HG03354 (cell line): ENCODE measurements around the gene RCAN2.
A peak's percentile ranks its signal among the peaks of the same experiment; 100 is the strongest.
"Not testable (repeated sequence)": the region's sequence is repeated elsewhere in the genome, so short reads cannot be mapped to it uniquely, and the experiment has no call there.

ENCODE experiments used
- ATAC-seq: cut with Tn5 transposase; IDR thresholded peaks from one replicate; pipeline ENCODE4 v1.9.1; 2021; ENCODE audit warnings: mild to moderate bottlenecking; ENCODE audit not compliant: unreplicated experiment, poor library complexity, severe bottlenecking

Gene RCAN2

DNA sequence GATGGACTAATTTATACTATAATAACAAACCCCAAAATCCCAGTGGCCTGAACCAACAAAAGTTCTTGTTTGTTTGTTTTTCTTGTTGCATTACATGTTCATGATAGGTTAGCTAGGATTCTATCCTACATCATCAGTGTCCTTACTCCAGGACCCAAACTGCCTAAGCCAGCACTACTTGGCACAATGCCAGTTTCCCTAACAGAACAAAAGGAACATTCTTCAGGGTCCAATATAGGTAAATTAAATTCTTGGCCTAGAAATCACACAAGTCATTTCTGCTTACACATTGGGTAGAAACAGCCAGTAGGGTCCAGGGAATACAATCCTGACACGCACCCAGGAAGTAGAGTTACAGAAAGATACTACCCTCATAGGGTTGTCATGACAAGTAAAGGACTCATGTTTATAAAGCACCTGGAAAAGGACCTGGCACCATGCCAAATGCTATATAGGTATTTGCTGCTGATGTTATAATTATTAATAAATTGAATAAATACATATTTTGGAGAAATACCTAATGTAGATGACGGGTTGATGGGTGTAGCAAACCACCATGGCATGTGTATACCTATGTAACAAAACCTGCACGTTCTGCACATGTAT is 38.8 kb downstream of the RCAN2 start:
- no peak for ATAC-seq

DNA sequence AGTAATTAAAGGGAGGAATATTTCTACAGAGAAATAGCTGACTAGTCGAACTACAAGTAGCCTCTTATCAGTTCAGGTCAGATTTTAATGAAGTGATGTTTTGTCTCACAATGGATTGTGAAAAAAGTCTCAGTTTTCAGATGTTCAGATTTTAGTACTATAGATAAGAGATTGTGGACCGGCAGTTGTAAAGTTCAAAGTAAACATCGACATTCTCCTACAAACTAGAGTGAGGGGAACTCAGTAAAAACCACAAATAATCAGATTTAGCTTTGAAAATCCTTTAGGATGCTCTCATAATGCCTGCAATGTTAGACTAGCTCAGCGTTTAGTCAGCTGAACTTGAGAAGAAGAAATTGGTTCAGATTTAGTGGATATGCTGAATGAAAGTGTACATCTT is 39.9 kb downstream of the RCAN2 start:
- no peak for ATAC-seq

DNA sequence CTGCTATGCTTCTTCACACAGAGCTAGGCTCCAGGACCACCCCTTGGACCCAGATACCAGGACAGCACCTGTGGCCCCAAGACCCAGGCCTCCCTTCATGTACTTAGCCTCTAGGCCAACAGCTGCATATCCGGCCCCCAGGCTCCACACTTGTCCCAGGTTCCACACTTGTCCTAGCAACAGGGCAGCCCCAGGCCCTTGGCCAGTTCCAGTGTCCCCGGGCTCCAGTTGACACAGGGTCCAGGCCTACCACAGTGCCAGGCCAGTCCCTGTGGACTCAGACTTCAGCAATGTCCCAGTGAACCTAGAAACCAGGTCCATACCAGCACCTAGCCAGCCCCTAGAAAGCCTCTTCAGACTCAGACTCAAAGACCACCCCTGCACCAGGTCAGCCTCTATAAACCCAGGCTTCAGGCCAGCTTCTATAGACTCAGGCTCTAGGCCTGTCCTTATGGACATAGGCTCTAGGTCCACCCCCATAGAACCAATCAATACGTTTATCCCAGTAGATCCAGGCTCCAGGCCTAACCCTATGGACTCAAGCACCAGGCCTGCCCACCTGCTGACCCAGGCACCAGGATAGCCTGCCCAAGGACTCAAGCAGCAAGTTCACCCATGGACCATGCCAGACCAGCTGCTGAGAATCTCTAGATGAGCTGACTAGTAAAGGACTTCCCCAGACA is 46.3 kb downstream of the RCAN2 start:
- ATAC-seq: no peak

DNA sequence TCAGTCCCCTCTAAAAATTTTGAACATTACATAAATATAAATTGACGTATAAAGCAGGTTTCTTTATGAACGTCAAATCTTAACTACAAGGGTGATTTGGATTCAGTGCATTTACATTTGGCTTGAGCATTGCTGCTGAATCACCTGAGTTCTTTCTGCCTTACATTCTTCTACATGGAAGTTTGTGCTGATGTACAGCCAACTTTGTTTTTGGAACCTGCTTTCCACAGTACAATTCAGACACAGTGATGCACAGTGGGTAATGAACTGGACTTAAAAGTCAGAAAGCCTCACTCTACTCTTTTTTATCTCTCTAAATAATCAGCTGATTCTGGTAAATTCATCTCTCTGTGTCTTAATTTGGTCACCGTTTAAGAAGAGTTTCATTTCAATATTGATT is 47.6 kb downstream of the RCAN2 start:
- ATAC-seq: no peak

DNA sequence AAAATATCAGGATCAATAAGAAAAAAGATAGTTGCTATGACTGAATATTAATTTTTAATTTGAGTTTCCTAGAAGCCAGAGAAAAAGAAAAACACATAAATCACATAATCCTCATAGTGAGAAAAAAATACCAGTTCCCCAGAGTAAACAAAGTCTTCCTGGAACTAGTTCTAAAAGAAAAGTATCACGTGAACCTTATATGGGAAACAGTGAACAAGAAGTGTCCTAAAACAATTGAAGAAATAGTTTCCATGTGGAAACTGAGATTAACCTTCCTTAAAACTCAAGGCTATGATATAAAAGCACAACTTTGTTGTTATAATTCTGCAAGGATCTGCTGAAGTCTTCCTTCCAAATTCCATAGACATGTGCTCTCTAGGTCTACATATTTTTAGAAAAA is 50.6 kb downstream of the RCAN2 start:
- ATAC-seq: no peak

DNA sequence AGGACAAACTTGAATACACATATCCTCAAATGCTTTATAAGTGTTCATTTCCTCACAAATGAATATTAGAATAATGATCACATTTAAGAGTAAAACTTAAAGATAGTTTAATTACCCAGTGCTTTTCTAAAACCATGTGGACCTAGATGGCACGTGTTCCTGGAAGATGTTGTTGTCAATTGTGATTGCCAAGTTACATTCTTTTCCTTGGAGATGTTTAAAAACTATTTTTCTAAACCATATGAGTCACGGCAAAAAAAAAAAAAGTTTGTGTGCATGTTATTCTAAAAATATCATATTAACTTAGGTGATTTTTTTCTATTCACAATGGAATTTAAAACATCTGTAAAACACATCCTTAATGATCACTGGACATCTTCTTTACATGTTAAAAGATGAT is 51.1 kb downstream of the RCAN2 start:
- ATAC-seq: no peak

DNA sequence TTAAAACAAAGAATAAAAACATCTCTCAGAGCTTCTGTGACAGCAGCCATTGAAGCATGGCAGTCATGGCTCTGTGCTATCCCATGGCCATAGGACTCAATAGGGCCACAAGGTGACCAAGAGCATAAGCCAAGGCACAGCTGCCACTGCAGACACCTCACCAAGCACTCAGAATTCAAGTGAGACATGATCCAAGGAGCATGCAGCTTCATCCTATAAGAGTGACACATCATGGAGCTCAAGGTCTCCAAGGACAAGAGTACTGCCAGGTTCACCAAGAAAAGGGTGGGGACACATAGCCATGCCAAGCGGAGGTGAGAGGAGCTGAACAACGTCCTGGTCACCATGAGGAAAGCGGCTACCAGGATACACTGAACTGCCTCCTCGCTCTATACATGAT is 53.0 kb downstream of the RCAN2 start:
- no peak for ATAC-seq

DNA sequence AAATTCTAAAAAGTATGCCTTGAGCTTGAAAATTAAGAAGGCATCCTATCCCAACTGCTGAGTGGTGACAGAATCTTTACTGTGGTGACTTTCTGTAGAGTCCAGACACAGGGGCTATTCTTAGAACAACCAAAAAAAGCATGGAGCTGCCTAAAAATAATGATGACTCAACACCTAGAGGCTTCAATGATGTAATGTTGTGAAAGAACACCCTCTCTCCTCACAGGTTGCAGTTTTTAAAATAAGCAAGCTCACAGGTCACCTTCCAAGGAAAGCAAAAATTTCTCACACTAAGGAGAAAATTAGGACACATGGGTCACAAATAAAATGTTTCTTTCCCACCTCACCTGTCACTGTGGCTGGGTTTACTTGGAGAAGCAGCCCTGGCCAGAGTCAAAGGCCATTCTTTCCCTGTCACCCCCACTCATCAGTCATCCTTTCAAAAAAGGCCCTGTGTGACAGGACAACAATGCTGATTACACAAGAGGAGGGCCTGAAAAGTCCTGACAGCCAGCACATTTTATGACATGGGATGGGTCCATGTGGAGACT is 53.5 kb downstream of the RCAN2 start:
- ATAC-seq: no peak

DNA sequence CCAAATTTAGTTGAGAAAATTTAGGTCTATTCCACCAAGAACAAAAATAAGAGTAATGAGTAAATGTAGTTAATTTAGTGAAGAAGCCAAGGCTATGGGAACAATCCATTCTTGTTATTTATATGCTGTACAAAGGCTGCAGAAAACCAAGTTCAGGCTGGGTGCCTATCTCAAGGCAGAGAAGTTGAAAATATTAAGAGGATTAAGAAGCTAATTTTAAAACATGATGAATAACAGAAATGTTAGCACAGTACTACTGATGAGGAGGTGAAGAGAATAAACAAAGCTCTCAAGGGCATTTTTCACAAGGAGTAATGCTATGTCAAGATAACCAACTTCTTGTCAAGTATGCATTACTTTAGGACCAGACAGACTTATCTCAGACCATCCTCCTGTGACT is 68.6 kb downstream of the RCAN2 start:
- no peak for ATAC-seq

DNA sequence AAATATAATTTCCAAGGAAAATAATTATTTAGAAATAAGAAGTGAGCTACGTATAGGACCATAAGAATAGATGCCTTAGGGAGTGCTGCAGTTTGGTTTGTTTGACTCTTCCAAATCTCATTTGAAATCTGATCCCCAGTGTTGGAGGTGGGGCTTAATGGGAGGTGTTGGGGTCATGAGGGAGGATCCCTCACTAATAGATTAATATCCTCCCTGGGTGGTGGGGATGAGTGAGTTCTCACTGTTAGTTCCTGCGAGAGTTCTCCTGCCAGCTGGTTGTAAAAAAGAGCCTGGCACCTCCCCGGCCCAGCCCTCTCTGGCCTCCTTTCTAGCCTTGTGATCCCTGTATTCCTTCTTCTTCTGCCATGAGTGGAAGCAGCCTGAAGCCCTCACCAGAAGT is 69.3 kb downstream of the RCAN2 start:
- ATAC-seq: no peak

DNA sequence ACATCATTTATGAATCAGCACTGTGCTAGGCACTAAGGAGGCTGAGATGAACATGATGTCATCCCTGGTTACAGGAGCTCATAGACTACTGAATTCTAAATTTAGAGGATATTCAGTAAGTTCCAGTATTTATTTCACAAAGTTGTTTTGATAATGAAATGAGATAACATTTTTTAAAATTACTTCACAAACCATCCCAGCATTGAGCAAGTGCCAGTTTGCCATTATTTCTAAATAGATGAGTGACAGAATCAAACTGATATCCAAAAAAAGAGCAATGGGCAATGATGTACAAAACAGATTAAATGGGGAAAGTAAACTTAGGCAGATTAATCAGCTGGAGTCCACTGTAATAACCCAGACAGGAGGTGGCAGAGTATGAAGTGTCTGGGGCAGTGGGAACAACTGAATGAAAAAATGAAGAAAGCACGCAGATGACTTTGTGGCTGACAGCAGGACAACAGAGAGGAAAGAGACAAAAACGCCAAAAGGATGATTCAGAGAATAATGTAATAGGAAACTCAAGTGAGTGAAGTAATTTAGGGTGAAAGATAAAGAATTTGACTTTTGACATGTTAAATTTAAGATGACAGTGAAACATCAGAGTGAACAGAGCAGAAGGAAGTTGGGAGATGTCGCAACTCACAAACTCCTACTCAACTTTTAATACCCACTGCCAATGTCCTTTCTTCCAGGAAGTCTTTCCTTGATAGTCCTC is 70.2 kb downstream of the RCAN2 start:
- ATAC-seq: no peak

DNA sequence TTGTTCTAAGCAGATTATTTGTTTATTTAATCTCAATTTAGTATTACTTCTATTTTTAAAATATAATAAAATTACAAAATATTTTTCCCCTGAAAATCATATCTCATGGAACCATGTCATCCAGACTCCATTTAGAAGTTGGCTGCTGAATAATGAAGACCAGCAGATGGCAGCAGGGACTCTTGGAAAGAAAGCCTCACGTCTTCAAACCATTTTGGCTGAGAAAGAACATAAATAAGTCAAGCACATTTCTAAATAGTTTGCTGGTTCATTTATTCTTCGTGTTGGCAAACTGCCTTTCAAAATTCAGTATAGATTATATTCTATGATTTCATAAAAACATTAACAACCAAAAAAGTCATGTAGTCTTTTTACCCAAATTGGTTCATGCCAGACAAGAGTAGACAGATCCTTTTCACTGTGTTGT is 71.7 kb downstream of the RCAN2 start:
- ATAC-seq: peak; percentile 50

DNA sequence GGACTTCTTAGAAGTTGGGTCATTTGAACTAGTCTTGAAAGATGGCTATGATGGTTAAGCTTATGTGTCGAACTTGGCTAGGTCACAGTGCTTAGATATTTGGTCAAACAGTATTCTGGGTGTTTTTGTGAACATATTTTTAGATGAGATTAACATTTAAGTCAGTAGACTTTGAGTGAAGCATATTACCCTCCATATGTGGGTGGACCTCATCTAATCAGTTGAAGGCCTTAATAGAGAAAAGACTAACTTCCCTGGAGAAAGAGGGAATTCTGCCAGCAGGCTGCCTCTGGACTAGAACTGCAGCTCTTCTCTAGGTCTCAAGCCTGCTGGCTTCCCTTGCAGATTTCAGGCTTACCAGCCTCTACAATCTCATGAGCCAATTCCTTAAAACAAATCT is 76.9 kb downstream of the RCAN2 start:
- ATAC-seq: no peak

DNA sequence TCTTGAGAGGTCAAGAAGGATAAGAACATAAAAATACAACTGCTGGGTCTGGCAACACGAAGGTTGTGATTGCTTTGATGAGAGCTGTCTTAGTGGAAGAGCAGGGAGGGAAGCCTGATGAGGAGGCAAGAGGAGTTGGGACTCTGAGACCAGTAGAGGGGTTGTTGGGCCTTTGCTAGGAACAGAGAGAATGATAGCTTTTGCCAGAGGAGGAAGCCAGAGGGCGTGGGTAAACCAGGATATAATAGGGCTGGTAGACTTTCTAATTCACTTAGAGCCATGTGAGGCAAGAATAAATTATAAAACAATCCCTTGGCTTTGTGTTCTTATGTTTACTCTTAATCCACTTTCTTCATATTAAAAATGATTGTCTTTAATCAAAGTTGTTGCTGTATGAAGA is 78.6 kb downstream of the RCAN2 start:
- no peak for ATAC-seq

DNA sequence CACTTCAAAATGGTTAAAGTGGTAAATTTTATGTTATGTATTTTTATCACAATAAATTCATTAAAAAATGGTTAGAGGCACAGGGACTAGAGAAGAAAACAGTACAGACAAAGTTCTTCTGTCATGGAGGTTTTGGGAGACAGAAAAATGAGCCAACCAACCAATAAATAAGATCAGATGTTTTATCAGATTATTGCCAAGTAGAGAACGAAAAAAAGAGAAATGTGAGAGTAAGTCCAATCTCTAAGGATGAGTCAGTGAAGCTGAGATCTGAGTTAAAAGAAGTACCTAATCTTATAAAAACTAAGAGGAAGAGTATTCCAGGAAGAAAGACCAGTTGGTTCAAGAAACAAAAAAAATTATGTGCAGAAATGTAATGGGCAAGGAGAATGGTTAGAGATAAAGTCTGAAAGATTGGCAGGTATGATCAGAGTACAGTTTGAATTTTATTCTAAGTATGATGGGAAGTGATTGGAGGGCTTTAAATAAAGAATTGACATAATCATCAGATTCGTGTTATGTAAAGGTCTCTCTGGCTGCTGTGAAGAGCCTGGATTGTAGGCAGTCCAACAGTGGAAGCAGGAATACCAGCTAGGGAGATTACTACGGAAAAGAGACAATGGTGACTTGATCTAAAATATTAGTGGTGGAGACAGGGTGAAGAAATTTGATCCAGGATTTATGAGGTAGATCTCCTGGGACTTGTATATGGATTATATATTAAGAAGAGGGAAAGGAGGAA is 79.6 kb downstream of the RCAN2 start:
- ATAC-seq: no peak

DNA sequence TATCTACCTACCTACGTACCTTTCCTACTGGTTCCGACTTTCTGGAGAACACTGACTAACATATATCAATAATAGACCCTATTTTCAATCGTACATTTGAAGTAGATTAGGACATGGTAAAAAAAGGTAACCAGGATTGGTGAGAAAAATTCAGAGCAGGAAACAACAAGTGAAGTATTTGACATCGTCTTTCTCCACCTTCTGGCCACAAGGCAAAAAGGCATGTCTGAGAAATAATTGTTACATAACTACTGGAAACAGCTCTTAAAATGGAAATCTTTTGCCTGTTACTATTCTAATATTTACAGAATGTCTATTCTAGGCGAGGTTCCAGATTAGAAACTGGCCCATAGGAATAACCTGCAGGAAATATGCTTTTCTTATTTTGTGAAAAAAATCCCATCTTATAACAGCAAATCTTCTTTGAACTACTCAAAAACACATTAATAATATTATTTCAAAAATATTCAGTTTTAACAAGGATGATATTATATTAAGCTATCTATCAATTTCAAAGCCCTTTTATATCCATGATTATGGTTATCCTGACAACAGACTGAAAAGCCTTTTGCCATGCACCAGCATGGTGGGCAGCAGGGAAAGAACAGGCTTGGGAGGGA is 80.8 kb downstream of the RCAN2 start:
- ATAC-seq: peak; percentile 64

DNA sequence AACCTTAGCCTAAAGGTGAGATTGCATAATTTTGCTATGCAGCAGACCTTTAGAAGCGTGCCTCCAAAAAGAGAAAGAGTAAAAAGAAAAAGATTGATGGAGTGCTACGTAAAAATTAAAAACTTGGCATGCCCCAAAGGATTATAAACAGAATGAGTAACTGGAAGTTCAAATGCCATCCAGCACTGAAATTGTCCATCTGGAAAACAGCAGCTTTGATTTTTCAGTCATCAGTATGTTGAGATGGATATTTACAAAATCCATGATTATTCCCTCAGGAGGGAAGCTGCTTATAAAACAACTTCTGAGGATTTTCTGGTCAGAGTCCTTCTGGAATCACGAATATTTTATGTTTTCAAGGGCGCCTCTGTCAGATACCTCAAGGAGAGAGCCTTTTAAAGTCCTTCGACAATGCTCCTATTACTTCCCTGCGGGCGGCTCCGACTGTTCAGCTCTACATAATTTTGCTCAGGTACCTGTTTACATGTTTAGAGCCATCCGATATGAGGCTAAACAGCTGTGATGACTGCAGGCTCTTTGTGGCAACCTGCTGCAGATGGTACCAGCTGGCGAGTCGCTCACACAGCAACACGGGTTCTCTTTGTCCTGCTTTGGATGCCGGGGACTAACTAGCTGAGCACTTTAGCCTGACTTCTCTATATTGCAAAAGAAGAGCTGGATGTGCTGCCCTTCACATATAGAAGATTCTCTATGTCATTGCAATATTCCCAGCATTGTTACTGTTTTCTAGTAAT is 83.3 kb downstream of the RCAN2 start:
- ATAC-seq: no peak

DNA sequence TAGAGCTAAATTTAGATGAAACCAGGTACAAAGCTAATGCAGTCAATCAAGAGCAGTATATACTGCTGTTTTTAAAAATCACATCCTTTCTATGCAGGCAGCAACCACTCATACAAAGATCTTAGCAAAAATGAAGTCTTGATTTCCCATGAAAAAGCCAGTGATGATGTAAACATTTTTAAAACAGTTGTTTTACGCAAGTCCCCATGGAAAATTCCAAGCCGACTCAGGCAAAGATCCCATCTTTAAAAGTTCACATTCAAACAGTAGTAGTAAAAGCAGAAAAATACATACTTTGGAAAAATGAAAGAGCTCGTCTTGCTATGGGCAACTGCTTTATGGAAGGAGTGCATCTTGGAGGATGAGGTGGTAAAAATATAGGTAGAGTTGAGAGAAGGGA is 84.0 kb downstream of the RCAN2 start:
- no peak for ATAC-seq

DNA sequence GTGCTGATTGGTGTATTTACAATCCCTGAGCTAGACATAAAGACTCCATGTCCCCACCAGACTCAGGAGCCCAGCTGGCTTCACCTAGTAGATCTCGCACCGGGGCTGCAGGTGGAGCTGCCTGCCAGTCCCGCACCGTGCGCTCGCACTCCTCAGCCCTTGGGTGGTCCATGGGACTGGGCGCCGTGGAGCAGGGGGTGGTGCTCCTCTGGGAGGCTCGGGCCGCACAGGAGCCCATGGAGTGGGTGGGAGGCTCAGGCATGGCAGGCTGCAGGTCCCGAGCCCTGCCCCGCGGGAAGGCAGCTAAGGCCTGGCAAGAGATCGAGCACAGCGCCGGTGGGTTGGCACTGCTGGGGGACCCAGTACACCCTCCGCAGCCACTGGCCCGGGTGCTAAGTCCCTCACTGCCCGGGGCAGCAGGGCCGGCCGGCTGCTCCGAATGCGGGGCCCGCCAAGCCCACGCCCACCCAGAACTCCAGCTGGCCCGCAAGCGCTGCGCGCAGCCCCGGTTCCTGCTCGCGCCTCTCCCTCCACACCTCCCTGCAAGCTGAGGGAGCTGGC is 85.5 kb downstream of the RCAN2 start:
- ATAC-seq: not testable (repeated sequence)
